ENCODE data around the gene DNPEP.
"Not testable (repeated sequence)": the region's sequence is repeated elsewhere in the genome, so short reads cannot be mapped to it uniquely, and the experiment has no call there.

DNPEP gene

DNA sequence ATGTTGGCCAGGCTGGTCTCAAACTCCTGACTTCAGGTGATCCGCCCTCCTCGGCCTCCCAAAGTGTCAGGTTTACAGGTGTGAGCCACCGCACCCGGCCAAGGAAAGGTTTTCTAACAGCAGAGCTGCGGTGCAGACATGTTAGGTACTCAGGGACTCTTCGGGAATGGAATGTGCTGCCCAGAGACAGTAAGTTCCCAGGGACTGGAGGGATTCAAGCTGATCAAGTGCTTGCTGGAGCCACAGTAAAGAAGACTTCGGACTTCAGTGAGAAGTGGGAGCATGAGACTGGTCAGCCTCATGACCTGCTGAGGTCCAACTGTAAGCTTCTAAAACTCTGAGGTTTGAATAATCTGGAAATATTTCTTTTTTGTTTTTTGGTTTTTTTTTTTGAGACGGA, 22.7 kb upstream of the DNPEP start:
- Mint-ChIP-seq H3K4me3 (no peak overlapping the region), H3K9me3 (no peaks in the 10 kb centered on the region), H3K27me3 (ENCODE audit: low read depth) (peaks cover 16% of the 10 kb centered on the region), H3K27ac (no peak overlapping the region), H3K36me3 (ENCODE audit: low read depth) (no peaks in the 10 kb centered on the region), H3K4me1 (ENCODE audit: low read depth) (no peaks in the 10 kb centered on the region)

DNA sequence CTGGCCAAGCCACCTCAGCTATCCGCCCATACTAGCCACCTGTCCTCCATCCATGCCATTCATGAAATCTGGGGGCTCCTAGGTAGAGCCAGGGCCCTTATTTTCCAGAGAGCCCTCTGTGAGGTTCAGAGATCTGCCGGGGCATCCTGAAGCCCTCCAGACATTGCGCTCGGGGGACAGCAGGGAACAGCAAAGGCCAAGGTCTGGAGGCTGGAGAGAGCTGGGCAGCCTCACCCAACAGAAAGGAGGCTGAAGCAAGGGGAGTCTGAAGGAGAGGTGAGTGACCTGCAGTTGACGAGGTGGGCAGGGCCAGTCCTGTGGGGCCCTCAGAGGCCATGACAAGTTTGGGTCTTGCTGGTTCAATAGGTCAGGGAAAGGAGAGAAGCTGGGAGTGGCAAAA, 21.9 kb upstream of the DNPEP start:
- Mint-ChIP-seq H3K4me1 (ENCODE audit: low read depth) (no peaks in the 10 kb centered on the region), H3K9me3 (no peaks in the 10 kb centered on the region), H3K27me3 (ENCODE audit: low read depth) (peaks cover 16% of the 10 kb centered on the region), H3K4me3 (no peak overlapping the region), H3K36me3 (ENCODE audit: low read depth) (no peaks in the 10 kb centered on the region), H3K27ac (no peak overlapping the region)

DNA sequence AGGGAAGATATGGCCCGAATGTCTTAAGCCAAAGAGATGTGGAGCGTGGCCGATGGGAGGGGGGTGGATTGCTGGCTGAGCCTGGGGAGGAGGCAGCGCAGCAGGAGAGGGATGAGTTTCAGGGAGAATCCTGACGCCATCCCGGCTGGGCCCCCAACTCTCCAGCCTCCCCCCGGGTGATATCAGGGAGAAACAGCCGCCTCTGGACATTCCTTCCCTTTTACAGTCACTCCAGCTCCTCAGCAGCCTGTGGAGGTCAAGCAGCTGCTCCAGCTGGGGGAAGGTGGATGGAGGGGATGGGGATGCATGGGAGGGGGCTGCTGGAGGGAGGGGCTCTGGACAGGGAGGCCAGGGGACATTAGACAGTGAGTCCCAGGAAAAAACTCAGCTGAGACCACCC, 20.9 kb upstream of the DNPEP start:
- Mint-ChIP-seq H3K9me3 (no peaks in the 10 kb centered on the region), H3K27ac (no peak overlapping the region), H3K27me3 (ENCODE audit: low read depth) (peaks cover 14% of the 10 kb centered on the region), H3K4me1 (ENCODE audit: low read depth) (no peaks in the 10 kb centered on the region), H3K36me3 (ENCODE audit: low read depth) (no peaks in the 10 kb centered on the region), H3K4me3 (no peak overlapping the region)

DNA sequence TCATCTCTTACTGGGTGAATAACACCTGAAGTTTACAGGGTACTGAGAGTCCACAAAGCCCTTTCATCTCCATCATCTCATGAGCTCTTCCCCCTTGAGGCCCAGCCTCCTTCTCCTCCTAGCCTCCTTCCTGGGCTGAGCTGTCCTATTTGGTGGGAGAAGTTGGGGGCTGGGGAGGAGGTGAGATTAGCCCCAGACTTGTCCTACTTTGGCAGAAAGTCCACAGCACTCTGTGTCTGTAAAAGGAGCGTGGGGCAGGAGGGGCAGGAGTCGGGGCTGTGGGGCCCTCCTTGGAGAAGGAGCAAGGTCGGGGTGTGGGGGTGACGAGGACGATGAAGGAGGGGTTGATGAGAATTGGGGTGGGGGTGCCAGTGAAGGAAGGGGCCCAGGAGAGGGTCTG, 20.5 kb upstream of the DNPEP start:
- H3K4me3 Mint-ChIP-seq = no peak overlapping the region
- peaks cover 13% of the 10 kb centered on the region for H3K27me3 Mint-ChIP-seq (ENCODE audit: low read depth)
- no peaks in the 10 kb centered on the region for H3K4me1 Mint-ChIP-seq (ENCODE audit: low read depth)
- no peaks in the 10 kb centered on the region for H3K36me3 Mint-ChIP-seq (ENCODE audit: low read depth)
- H3K9me3 Mint-ChIP-seq = no peaks in the 10 kb centered on the region
- no peak overlapping the region for H3K27ac Mint-ChIP-seq

DNA sequence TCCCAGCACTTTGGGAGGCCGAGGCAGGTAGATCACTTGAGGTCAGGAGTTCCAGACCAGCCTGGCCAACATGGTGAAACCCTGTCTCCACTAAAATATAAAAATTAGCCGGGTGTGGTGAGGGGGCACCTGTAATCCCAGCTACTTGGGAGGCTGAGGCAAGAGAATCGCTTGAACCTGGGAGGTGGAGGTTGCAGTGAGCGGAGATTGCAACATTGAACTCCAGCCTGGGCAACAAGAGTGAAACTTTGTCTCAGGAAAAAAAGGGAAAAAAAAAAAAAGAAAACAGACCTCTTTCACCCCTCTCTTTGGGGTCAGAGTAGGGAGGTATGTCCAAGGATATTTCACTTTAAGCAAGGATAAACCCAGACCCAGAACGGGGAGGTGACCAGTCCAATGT, 19.6 kb upstream of the DNPEP start:
- not testable (repeated sequence) for H3K4me3 Mint-ChIP-seq; H3K27ac Mint-ChIP-seq; H3K4me1 Mint-ChIP-seq (ENCODE audit: low read depth); H3K9me3 Mint-ChIP-seq; H3K36me3 Mint-ChIP-seq (ENCODE audit: low read depth)
- H3K27me3 Mint-ChIP-seq (ENCODE audit: low read depth) = peaks cover 12% of the 10 kb centered on the region

DNA sequence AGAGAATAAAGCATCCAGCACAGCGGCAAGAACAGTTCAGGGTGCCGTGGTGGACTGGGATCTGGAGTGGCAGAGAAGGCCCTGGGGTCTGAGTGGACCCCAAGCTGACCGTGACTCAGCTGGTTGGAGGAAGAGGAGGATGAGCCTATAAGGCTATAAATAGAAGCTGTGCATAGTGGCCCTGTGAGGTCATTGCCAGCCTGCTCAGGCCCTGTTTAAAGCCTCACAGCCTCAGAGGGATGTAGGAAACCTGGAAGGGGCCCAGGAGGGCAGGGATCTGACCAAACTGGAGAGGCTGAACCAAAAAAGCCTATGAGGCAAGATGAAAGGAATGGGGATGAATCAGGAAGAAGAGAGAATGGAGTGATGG, 19.1 kb upstream of the DNPEP start:
- H3K4me3 Mint-ChIP-seq = no peak overlapping the region
- H3K27ac Mint-ChIP-seq = no peak overlapping the region
- H3K27me3 Mint-ChIP-seq (ENCODE audit: low read depth) = peaks cover 10% of the 10 kb centered on the region
- H3K4me1 Mint-ChIP-seq (ENCODE audit: low read depth) = no peaks in the 10 kb centered on the region
- H3K36me3 Mint-ChIP-seq (ENCODE audit: low read depth) = no peaks in the 10 kb centered on the region
- no peaks in the 10 kb centered on the region for H3K9me3 Mint-ChIP-seq

DNA sequence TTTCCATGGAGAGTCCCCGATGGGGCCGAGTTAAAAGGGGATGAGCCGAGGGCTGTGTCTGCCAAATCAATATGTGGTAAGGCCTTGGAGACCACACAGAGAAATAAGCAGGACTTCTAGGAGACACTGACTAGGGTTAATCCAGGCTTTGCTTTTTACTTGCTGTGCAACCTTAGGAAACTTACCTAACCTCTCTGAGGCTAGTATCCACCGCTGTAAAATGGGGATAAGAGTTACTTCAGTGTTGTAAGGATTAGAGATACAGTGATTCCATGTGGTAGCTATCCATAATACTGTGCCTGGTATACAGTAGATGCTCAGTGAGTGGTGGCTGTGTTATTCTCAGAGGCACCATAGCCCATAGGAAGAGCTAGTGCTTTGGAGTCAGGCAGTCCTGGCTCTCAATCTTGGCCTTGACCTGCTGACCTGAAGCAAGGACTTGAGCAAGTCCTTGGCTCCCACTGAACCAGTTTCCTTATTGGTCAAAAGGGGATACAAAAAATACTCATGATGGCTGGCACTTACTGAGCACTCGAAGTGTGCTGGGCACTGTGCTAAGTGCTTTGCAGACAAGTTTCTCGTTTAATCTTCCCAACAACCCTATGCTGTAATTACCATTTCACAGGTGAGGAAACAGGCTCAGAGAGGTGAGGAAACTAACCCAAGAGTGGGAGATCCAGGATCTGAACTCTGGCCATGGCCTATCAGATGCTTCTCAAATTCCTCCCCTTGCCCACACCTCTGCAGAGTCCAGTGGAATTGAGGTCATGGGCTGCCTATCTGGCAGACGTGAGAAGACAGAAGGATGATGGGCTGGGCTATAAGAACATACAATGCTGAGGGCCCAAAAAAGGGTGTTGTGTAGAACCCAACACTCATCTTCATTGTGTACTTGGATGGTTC, 18.5 kb upstream of the DNPEP start:
- Mint-ChIP-seq H3K4me3 (no peak overlapping the region), H3K4me1 (ENCODE audit: low read depth) (no peaks in the 10 kb centered on the region), H3K27me3 (ENCODE audit: low read depth) (peaks cover 10% of the 10 kb centered on the region), H3K36me3 (ENCODE audit: low read depth) (no peaks in the 10 kb centered on the region), H3K9me3 (no peaks in the 10 kb centered on the region), H3K27ac (no peak overlapping the region)

DNA sequence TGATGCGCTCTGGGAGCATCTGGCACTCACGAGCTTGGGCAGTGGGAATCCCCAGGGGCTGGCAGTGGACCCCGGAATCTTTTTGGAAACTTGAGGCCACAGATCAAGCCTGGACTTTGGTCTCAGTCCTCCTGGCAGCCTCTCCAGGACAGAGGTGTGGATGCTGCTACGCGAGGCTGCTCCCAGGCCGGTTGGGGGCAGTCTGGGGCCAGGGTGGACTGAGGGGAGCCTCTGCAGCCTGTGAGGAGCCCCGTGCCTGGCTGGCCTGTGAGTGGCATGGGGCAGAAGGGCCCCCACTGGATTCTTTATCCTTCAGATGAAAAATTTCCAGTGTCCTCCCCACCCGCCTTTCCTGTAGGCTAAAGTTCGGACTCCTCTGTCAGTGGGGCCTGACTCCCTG, 17.7 kb upstream of the DNPEP start:
- no peaks in the 10 kb centered on the region for H3K9me3 Mint-ChIP-seq
- no peak overlapping the region for H3K4me3 Mint-ChIP-seq
- no peaks in the 10 kb centered on the region for H3K36me3 Mint-ChIP-seq (ENCODE audit: low read depth)
- peaks cover 10% of the 10 kb centered on the region for H3K27me3 Mint-ChIP-seq (ENCODE audit: low read depth)
- no peaks in the 10 kb centered on the region for H3K4me1 Mint-ChIP-seq (ENCODE audit: low read depth)
- H3K27ac Mint-ChIP-seq = no peak overlapping the region

DNA sequence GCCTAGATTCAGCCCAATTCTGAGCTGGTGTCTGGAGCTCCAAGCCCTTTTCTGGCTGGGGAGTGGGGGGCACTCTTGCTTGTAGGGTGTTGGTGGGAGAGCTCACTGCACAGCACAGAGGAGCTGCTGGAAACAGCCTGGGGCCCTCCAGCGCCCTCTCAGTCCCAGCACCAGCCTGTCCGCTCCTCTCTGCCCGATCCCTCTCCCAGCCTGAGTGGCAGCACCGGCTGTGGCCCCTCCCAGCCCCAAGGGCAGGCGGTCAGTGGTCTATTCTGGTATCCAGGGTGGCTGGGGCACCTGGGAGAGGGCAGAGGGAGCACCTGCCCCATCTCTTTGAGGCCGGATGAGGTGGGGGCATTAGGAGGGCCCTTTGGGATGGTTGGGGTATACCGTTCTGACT, 17.2 kb upstream of the DNPEP start:
- Mint-ChIP-seq H3K4me3 (no peak overlapping the region), H3K36me3 (ENCODE audit: low read depth) (no peaks in the 10 kb centered on the region), H3K4me1 (ENCODE audit: low read depth) (no peaks in the 10 kb centered on the region), H3K27ac (no peak overlapping the region), H3K27me3 (ENCODE audit: low read depth) (peaks cover 10% of the 10 kb centered on the region), H3K9me3 (no peaks in the 10 kb centered on the region)

DNA sequence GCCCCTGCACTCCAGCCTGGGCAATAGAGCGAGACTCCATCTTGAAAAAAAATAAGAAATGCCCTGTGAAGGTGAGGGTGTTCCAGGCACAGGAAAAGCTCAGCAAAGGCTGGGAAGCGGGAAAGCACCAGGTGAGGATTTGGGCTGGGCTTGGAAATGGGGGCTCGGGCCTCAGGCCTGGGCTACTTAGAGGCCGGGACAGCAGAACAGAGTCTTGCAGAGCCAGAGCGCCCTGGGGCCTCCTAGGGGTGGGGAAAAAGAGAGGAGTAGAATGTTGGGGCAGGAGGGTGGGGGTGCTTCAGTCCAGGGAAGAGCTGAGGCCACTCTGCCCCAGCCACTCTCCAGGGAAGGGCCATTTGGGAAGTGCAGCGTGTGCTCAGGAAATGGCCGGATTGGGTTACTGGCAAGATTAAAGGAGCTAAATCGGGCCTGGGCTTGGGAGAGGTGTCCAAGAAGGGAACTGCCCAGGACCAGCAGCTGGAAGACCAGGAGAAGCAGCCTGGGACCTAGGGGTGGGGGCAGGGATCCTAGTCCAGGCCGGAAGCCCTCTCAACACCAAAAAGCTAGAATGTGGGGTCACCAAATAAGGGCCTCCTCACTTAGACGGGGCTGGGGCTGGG, 16.7 kb upstream of the DNPEP start:
- H3K4me3 Mint-ChIP-seq = no peak overlapping the region
- no peaks in the 10 kb centered on the region for H3K9me3 Mint-ChIP-seq
- H3K36me3 Mint-ChIP-seq (ENCODE audit: low read depth) = no peaks in the 10 kb centered on the region
- peaks cover 10% of the 10 kb centered on the region for H3K27me3 Mint-ChIP-seq (ENCODE audit: low read depth)
- H3K27ac Mint-ChIP-seq = no peak overlapping the region
- H3K4me1 Mint-ChIP-seq (ENCODE audit: low read depth) = no peaks in the 10 kb centered on the region

DNA sequence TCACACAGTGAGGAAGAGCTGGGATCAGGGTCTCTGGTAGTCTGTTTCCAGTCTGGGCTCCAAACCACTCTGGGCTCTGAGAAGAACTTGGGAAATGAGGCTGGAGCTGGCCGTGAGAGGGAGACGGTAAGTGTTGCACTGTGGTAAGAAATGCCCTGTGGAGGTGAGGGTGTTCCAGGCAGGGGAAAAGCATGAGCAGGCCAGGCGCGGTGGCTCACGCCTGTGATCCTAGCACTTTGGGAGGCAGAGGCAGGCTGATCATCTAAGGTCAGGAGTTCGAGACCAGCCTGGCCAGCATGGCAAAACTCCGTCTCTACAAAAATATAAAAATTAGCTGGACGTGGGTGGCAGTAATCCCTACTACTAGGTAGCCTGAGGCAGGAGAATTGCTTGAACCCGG, 16.1 kb upstream of the DNPEP start:
- H3K4me1 Mint-ChIP-seq (ENCODE audit: low read depth) = no peaks in the 10 kb centered on the region
- H3K27me3 Mint-ChIP-seq (ENCODE audit: low read depth) = peaks cover 10% of the 10 kb centered on the region
- H3K9me3 Mint-ChIP-seq = no peaks in the 10 kb centered on the region
- H3K36me3 Mint-ChIP-seq (ENCODE audit: low read depth) = no peaks in the 10 kb centered on the region
- no peak overlapping the region for H3K27ac Mint-ChIP-seq
- no peak overlapping the region for H3K4me3 Mint-ChIP-seq

DNA sequence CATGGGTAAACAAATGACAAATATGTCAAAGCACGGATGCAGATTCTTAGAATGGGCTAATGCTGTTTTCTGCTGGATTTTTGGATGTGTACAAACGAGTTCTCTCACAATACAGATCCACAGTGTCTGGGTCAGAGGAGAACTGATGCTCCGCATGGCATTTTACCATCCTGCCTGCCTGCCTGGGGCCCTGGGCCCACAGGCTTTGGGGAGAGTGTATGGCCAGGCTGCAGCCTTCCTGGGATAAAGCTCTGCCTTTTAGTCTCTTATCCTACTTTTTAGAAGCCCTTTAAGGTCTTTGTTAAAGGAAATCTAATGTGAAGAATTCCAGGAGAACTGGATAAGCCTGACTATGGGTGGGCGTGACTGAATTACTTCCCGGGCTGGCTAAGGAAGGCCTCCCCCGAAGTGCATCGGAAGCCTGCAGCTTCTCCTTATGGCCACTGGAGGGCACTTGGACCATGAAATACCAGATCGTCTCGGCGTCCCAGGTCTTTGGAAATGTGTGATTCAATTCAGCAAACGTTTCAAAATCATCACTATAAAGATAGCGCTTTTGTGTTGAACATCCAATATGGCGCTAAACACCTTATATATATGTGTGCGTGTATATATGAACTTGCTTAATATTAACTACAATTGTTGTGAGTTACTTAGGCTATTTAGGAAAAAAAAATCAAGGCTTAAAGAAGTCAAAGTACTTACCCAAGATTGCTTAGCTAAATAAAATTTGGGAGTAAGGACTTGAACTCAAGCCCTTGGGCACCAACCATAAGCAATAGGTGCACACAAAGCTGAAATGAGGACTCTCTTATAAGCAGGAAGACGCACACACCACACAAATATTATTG, 15.2 kb upstream of the DNPEP start:
- Mint-ChIP-seq H3K4me3 (no peak overlapping the region), H3K27ac (no peak overlapping the region), H3K9me3 (no peaks in the 10 kb centered on the region), H3K4me1 (ENCODE audit: low read depth) (no peaks in the 10 kb centered on the region), H3K36me3 (ENCODE audit: low read depth) (no peaks in the 10 kb centered on the region), H3K27me3 (ENCODE audit: low read depth) (peaks cover 10% of the 10 kb centered on the region)

DNA sequence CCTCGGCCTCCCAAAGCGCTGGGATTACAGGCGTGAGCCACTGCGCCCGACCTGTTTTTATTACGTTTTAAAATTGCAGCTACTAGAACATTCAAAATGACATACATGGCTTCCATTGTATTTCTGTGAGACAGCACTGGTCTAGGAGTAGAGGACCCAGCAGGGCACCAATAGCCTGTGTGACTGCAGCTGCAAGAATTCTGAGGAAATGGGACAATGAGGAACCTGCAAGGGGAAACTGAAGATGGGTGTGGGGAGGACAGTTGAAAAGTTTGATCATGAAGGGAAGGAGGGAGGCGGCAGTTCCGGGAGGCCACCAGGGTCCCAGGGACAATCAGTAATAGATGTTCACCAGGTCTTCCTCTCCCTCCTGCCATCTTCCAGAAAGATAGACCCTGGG, 13.9 kb upstream of the DNPEP start:
- Mint-ChIP-seq H3K4me3 (no peak overlapping the region), H3K27me3 (ENCODE audit: low read depth) (peaks cover 5% of the 10 kb centered on the region), H3K27ac (no peak overlapping the region), H3K4me1 (ENCODE audit: low read depth) (peaks cover 2% of the 10 kb centered on the region), H3K9me3 (no peaks in the 10 kb centered on the region), H3K36me3 (ENCODE audit: low read depth) (no peaks in the 10 kb centered on the region)

DNA sequence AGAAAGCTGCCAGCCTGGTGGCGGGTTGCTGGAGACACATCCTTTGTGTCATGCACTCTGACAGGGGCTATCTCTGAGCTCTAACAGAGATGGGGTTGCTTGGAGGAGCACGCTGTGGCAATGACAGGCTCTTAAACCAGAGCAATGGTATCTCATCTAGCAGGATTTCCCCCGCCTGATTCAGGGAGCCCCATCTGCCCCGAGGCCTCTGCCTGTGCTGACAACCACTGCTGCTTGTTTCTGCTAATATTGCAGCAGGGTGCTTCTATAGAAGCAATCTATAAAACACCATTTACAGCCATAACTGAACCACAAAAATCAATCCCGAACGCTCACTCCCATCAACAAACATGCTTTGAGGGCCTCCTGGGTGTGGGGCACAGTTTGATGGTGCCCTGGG, 12.8 kb upstream of the DNPEP start:
- no peak overlapping the region for H3K4me3 Mint-ChIP-seq
- peaks cover 4% of the 10 kb centered on the region for H3K27me3 Mint-ChIP-seq (ENCODE audit: low read depth)
- no peaks in the 10 kb centered on the region for H3K36me3 Mint-ChIP-seq (ENCODE audit: low read depth)
- H3K9me3 Mint-ChIP-seq = no peaks in the 10 kb centered on the region
- H3K27ac Mint-ChIP-seq = no peak overlapping the region
- peaks cover 2% of the 10 kb centered on the region for H3K4me1 Mint-ChIP-seq (ENCODE audit: low read depth)
